Measurements from ENCODE around the gene UBTF.

The UBTF gene, protein sequence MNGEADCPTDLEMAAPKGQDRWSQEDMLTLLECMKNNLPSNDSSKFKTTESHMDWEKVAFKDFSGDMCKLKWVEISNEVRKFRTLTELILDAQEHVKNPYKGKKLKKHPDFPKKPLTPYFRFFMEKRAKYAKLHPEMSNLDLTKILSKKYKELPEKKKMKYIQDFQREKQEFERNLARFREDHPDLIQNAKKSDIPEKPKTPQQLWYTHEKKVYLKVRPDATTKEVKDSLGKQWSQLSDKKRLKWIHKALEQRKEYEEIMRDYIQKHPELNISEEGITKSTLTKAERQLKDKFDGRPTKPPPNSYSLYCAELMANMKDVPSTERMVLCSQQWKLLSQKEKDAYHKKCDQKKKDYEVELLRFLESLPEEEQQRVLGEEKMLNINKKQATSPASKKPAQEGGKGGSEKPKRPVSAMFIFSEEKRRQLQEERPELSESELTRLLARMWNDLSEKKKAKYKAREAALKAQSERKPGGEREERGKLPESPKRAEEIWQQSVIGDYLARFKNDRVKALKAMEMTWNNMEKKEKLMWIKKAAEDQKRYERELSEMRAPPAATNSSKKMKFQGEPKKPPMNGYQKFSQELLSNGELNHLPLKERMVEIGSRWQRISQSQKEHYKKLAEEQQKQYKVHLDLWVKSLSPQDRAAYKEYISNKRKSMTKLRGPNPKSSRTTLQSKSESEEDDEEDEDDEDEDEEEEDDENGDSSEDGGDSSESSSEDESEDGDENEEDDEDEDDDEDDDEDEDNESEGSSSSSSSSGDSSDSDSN

DNA sequence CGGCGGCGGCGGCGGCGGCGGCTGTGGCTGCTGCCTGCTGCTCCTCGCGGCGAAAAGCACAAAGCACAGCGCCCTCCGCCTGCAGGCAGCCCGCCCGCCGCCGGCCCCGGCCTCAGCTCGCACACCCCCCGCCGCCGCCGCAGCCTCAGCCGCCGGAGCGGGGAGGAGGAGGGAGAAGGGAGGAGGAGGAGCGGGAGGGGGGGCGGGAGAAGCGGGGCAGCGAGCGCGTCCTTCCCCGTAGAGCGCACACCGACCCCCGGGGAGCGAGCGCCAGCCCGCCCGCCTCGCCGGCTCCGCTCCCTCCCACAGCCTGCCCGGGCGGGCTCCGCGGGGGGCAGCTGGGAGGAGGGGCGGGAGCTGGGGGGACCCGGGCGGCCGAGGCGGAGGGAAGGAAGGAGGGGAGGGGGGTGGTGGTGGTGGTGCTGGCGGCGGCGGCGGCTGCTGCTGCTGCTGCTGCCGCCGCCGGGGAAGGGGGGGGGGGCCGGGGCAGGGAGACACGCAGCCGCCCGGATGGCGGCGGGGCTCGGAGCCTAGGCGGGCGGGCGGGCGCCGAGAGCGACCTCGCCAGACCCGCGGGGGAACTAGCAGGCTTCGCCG, at the start of gene UBTF:
Gene UBTF (minus strand): TSS at position 60 of the 597 bp plus-strand sequence. CDS start 1,446 bp downstream, outside the sequence.
- Mint-ChIP-seq H3K36me3 (ENCODE audit: insufficient read depth) (peaks cover 48% of the 10 kb centered on the region), H3K4me3 (peak within 1 kb of the TSS; percentile 96), H3K9me3 (no peaks in the 10 kb centered on the region), H3K27ac (ENCODE audit: low read depth) (peak within 1 kb of the TSS; percentile 99), H3K27me3 (no peaks in the 10 kb centered on the region), H3K4me1 (peaks cover 51% of the 10 kb centered on the region)
- DNase-seq (ENCODE audit: low spot score in 2 of 2) (peak in 1 of 2 donors; percentile 63), ATAC-seq (replicated peaks; ENCODE audit: extremely low read depth, poor library complexity, severe bottlenecking) (peak; percentile 33)

DNA sequence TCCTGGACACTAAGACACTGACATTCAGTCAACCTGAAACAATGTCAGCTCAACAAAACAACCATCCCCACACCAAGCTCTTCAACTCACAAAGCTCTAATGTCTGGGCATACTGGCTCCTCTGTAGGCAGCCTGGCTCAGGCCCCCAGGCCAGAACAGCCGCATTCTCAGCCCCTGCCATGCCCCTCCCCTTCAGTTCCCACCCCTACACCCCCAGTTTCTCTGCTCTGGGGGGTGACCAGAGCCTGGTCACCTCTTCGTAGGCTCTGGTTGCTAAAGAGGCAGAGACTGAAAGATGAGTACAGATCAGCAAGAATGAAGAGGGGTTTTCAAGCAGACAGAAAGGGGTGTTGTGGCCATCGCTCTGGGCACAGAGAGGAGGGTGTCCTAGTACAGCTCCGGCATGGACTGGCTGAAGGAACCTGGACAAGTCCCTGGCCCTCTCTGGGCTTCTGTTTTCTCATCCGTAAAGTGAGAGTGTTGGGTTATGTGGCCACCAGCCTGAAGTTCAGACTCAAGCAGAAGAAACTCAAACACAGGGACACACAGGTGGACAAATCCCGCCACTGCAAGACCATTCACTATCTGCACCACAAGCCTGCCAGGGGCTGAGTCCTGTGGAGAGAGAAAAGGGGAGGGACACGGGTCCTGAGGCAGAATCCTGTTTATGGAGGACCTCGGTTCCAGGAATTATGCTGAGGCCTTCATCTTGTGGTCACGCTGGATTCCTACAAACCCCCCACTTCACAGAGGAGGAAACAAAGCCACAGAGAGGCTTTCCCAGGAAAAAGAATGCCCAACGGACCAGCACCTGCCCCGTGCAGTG, 49.4 kb upstream of the UBTF start:
- H3K27ac Mint-ChIP-seq (ENCODE audit: low read depth): peak overlapping the region; percentile 72

DNA sequence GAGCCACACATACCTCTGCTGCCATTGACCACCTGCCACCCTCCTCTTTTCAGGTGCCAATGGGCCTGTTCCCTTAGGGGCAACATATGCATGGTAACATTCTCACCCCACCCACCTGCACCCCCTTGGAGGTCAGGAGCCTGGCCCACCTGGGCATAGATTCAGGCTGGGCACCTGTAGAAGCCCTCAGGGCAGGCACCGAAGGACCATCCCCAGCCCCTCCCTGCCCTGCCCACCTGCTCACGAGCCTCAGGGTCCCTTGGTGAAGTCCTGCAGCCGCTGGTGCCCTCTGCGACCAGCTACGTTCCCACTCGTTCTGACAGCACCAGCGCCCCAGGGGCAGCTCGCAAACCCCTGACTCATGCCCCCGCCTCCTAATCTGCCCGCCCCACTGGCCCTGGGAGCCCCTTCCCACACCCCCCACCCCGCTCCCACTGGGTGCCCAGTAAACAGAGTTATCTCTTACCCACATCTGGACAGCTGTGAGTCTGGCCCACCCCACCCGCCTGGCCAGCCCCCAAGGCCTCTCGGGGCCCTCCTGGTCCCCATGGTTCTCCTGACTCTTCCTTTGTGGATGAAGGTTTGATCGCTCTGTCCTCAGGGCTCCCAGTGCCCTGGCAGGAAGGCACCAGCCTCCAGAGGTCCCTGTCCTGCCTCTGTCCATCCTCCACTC, 48.5 kb upstream of the UBTF start, which contains the start of gene SLC4A1:
Gene SLC4A1 (minus strand): TSS at position 318 of the 673 bp plus-strand sequence. CDS start 5,269 bp downstream, outside the sequence.
- H3K27ac Mint-ChIP-seq (ENCODE audit: low read depth): peak within 1 kb of the TSS; percentile 72
- no peak for ATAC-seq (replicated peaks; ENCODE audit: extremely low read depth, poor library complexity, severe bottlenecking)
- H3K4me3 Mint-ChIP-seq: no peak within 1 kb of the TSS
- no peaks in the 10 kb centered on the region for H3K9me3 Mint-ChIP-seq
- H3K4me1 Mint-ChIP-seq: peaks cover 13% of the 10 kb centered on the region
- peaks cover 2% of the 10 kb centered on the region for H3K36me3 Mint-ChIP-seq (ENCODE audit: insufficient read depth)
- H3K27me3 Mint-ChIP-seq: peaks cover 15% of the 10 kb centered on the region
- no peak for DNase-seq (ENCODE audit: low spot score in 2 of 2)

More for the DNA sequence above, 49.4 kb upstream of the UBTF start:
- peaks cover 2% of the 10 kb centered on the region for H3K36me3 Mint-ChIP-seq (ENCODE audit: insufficient read depth)
- no peak overlapping the region for H3K4me3 Mint-ChIP-seq
- DNase-seq (ENCODE audit: low spot score in 2 of 2) (no peak), ATAC-seq (replicated peaks; ENCODE audit: extremely low read depth, poor library complexity, severe bottlenecking) (no peak)
- no peaks in the 10 kb centered on the region for H3K9me3 Mint-ChIP-seq
- H3K27me3 Mint-ChIP-seq: peaks cover 17% of the 10 kb centered on the region
- peaks cover 14% of the 10 kb centered on the region for H3K4me1 Mint-ChIP-seq

DNA sequence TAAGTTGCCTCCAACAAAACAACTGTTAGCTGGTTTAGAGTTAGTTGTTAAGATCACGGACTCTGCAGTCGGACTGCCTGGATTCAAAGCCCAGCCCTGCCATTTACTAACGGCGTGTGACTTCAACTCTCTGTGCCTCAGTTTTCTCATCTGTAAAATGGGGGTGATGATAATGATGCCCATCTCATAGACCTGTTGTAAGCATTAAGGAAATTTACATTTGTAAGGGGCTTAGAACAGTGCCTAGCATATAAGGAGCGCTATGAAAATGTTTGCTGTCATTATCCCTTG, 47.6 kb upstream of the UBTF start:
- peaks cover 5% of the 10 kb centered on the region for H3K4me1 Mint-ChIP-seq
- H3K4me3 Mint-ChIP-seq: no peak overlapping the region
- ATAC-seq (replicated peaks; ENCODE audit: extremely low read depth, poor library complexity, severe bottlenecking) (no peak), DNase-seq (ENCODE audit: low spot score in 2 of 2) (no peak)
- H3K27ac Mint-ChIP-seq (ENCODE audit: low read depth): no peak overlapping the region
- peaks cover 2% of the 10 kb centered on the region for H3K36me3 Mint-ChIP-seq (ENCODE audit: insufficient read depth)
- peaks cover 7% of the 10 kb centered on the region for H3K27me3 Mint-ChIP-seq
- H3K9me3 Mint-ChIP-seq: no peaks in the 10 kb centered on the region

DNA sequence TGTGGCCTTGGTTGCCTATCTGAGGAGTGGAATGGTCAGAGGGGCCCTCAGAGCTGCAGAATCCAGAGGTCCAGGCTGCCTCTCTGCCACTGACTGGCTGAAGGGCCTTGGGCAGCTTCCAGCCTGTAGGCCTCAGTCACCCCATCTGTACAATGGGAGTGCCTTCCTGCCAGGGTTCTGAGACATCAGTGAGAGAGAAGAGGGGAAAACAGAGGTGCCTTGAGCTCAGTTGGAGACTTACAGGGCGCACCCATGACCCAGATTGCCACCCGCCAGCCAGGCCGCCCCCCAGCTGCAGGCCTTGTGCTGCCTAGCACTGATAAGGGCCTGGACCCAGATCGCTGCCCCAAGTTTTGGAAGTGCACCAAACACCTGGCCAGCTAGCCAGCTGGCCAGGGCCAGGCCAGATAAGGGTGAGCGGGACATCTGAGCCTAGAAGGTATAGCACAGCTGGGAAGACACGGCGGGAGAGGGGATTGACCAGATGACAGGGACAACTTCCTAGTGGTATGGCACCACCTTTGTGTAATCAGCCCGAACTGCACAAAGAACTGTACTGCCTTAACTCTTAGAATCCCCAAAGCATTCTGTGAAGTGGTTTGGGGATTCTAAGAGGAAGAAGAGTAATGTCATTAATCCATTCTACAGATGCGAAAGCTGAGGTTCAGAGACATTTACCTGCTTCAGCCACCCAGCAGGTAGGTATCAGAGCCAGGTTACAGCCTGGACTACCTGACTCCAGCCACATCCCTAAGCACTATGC, 47.1 kb upstream of the UBTF start:
- no peak for DNase-seq (ENCODE audit: low spot score in 2 of 2)
- H3K27me3 Mint-ChIP-seq: peaks cover 2% of the 10 kb centered on the region
- no peak overlapping the region for H3K4me3 Mint-ChIP-seq
- H3K9me3 Mint-ChIP-seq: no peaks in the 10 kb centered on the region
- ATAC-seq (replicated peaks; ENCODE audit: extremely low read depth, poor library complexity, severe bottlenecking): no peak
- no peak overlapping the region for H3K27ac Mint-ChIP-seq (ENCODE audit: low read depth)
- H3K4me1 Mint-ChIP-seq: no peaks in the 10 kb centered on the region
- peaks cover 2% of the 10 kb centered on the region for H3K36me3 Mint-ChIP-seq (ENCODE audit: insufficient read depth)

DNA sequence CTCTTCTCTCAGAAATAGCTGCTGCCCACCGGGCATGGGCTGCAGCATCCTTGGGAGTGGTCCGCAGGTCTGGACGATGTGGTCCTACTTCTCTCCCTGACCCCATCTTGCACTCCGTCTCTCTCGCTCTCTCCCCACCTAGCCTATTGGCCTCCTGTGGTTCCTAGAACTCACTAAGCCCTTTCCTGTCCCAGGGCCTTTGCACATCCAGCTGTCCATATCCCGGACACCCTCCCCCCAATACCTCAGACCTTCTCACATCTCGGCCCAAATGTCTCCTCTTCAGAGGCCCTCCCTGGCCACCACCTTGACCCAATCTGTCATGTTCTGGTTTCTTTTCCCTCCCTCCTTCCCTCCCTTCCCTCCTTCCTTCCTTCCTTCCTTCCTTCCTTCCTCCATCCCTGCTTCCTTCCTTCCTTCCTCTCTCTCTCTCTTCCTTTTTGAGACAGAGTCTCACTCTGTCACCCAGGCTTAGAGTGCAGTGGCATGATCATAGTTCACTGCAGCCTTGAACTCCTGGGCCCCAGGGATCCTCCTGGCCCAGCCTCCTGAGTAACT, 43.9 kb upstream of the UBTF start:
- DNase-seq (ENCODE audit: low spot score in 2 of 2) (no peak), ATAC-seq (replicated peaks; ENCODE audit: extremely low read depth, poor library complexity, severe bottlenecking) (no peak)
- Mint-ChIP-seq H3K27me3 (no peaks in the 10 kb centered on the region), H3K9me3 (no peaks in the 10 kb centered on the region), H3K36me3 (ENCODE audit: insufficient read depth) (peaks cover 2% of the 10 kb centered on the region), H3K4me3 (no peak overlapping the region), H3K4me1 (no peaks in the 10 kb centered on the region), H3K27ac (ENCODE audit: low read depth) (no peak overlapping the region)

DNA sequence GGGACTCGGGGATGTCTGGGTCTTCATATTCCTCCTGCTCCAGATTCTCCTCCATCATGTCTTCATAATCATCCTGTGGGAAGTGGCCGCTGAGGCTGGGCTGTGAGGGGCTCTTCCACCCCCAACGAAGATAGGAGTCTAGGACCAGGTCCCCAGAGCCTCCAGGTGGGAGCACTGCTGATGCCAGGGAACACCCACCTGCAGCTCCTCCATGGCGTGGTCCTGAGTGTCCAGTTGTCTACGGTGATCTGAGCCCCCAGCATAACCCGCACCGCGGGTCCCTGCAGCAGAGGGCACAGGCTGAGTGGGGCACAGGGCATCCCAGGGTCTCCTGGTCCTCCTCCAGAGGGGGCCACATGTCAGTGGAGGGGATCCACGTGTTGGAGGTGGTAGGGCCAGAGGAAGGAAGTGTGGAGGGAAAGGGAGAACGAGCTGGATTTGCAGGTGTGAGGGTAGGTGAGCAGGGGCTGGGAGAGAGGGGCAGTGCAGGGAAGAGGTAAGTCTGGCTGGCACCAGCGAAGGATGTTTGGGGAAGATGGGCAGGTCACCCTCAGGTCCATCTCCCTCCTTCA, 43.3 kb upstream of the UBTF start:
- Mint-ChIP-seq H3K4me3 (no peak overlapping the region), H3K27ac (ENCODE audit: low read depth) (peak overlapping the region; percentile 51)
- ATAC-seq (replicated peaks; ENCODE audit: extremely low read depth, poor library complexity, severe bottlenecking): no peak

DNA sequence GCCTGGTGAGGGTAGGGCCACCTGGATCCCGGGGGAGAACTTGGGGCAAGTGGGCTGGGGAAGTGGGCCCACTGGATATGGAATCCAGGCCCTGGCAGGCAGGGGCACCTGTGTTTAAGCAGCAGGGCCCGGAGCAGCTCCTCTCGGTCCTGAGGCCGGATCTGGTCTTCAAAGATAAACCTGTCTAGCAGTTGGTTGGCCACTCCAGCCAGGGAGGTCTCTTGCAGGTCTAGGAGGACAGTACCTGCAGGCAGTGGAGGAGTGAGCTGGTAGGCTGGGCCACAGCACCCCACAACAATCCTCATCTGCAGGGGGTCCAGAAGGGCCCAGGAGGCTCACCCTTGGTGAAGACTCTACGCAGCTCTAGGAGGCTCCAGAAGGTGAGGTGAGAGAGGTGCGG, 40.8 kb upstream of the UBTF start:
- Mint-ChIP-seq H3K4me1 (no peaks in the 10 kb centered on the region), H3K4me3 (no peak overlapping the region), H3K36me3 (ENCODE audit: insufficient read depth) (peaks cover under 1% of the 10 kb centered on the region), H3K27me3 (no peaks in the 10 kb centered on the region), H3K27ac (ENCODE audit: low read depth) (no peak overlapping the region), H3K9me3 (no peaks in the 10 kb centered on the region)
- ATAC-seq (replicated peaks; ENCODE audit: extremely low read depth, poor library complexity, severe bottlenecking) (no peak), DNase-seq (ENCODE audit: low spot score in 2 of 2) (no peak)

More for the DNA sequence above, 43.3 kb upstream of the UBTF start:
- peaks cover 2% of the 10 kb centered on the region for H3K36me3 Mint-ChIP-seq (ENCODE audit: insufficient read depth)
- DNase-seq (ENCODE audit: low spot score in 2 of 2): no peak
- H3K4me1 Mint-ChIP-seq: no peaks in the 10 kb centered on the region
- no peaks in the 10 kb centered on the region for H3K27me3 Mint-ChIP-seq
- H3K9me3 Mint-ChIP-seq: no peaks in the 10 kb centered on the region

DNA sequence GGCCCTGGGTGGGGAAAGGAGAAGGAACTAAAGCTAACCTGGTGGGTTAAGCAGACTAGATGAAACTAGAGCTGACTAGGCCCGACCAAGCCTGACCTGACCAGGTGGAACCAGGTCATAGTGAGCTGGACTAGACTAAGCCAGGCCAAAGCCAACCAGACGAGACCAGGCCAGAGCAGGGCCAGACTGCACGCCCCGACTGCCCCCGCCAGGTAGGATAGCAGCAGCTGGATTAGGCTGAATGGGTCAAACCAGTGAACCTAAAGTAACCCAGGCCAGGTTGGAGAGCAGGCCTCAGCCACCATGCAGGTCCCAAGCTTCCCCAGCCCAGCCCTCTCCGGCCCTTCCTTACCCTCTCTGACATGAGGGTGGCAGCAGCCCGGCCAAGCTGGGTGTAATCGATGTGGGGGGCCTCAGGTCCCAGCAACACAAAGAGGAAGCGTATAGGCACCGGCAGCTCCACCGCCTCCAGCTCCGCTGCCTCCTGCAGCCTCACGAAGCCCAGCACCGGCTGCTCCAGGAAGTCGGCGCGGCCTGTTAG, 39.4 kb upstream of the UBTF start:
- Mint-ChIP-seq H3K27ac (ENCODE audit: low read depth) (no peak overlapping the region), H3K4me1 (no peaks in the 10 kb centered on the region), H3K4me3 (no peak overlapping the region), H3K36me3 (ENCODE audit: insufficient read depth) (no peaks in the 10 kb centered on the region), H3K9me3 (no peaks in the 10 kb centered on the region), H3K27me3 (no peaks in the 10 kb centered on the region)
- ATAC-seq (replicated peaks; ENCODE audit: extremely low read depth, poor library complexity, severe bottlenecking) (no peak), DNase-seq (ENCODE audit: low spot score in 2 of 2) (no peak)

DNA sequence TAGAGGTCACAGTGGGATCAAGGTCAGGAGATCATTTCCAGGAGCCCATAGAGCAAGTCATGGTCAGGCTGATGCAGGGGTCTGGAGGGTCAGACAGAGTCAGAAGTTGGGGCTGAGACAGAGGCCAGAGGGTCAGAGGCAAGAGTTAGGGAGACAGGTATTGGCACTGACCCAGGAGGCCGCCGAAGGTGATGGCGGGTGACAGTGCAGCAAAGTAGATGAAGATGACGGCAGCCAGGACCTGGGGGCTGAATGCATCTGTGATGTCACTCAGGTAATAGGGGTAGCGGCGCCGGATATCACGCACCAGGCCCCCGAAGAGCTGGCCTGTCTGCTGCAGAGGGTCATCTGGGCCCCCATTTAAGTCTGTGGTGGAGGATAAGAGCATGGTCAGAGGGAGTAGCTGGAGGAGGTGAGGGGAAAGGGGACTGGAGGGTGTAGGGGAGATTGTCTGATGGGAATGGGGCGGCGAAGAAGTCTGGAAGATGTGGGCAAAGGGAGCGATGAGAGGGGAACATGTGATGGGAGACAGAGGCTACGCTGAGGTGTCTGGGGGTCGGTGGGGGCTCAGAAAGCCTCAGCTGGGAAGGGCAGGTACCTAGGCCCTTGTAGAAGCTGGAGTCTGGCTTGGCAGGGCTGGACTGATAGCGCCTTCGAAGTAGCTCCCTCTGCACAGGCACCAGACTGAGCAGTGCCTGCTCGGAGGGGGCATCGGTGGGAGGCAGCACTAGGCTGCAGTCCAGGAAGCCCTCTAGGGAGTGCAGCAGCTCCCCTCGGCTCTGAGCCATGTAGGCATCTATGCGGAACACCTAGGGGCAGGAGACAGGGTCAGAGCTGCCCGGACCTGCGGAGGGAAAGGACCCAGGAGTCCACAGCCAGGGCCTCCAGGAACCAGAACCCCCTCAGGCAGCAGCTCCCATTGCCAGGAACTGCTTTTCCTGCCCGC, 38.6 kb upstream of the UBTF start:
- Mint-ChIP-seq H3K9me3 (no peaks in the 10 kb centered on the region), H3K27ac (ENCODE audit: low read depth) (peak overlapping the region; percentile 17), H3K27me3 (no peaks in the 10 kb centered on the region), H3K36me3 (ENCODE audit: insufficient read depth) (no peaks in the 10 kb centered on the region), H3K4me1 (no peaks in the 10 kb centered on the region), H3K4me3 (no peak overlapping the region)
- ATAC-seq (replicated peaks; ENCODE audit: extremely low read depth, poor library complexity, severe bottlenecking): no peak
- no peak for DNase-seq (ENCODE audit: low spot score in 2 of 2)

All from central memory CD8-positive, alpha-beta T cell (primary cell).